ENCODE measurements around the gene GAN. TPM values are rescaled to one million over a fixed set of nuclear protein-coding genes. Genes with fewer than 3 reads are reported as not detected.
A peak's percentile ranks its signal among the peaks of the same experiment; 100 is the strongest.
"Not testable (repeated sequence)": the region's sequence is repeated elsewhere in the genome, so short reads cannot be mapped to it uniquely, and the experiment has no call there.

GAN gene
- total RNA-seq, 2 donors from 2014 or later, result 21.6 to 22.0 TPM

GRCh38 chr16:81419806-81420205, 105.0 kb downstream of the GAN start:
- DNase-seq, result no peak
- ATAC-seq (replicated peaks in 1 of 2), result no peak
- peaks cover 10% of the 10 kb centered on the region for H3K4me1 Mint-ChIP-seq (ENCODE audit: low read depth)
- H3K4me3 Mint-ChIP-seq, result no peak overlapping the region
- peaks cover 0 to 1% of the 10 kb centered on the region in 2 donors for H3K9me3 Mint-ChIP-seq
- H3K27ac Mint-ChIP-seq, result no peak overlapping the region
- H3K36me3 Mint-ChIP-seq (ENCODE audit: insufficient read depth in 2 of 2), result no peaks in the 10 kb centered on the region
- no peaks in the 10 kb centered on the region for H3K27me3 Mint-ChIP-seq (ENCODE audit: low read depth)

GRCh38 chr16:81421126-81421525, 106.4 kb downstream of the GAN start:
- Mint-ChIP-seq H3K27me3 (ENCODE audit: low read depth) (no peaks in the 10 kb centered on the region), H3K4me1 (ENCODE audit: low read depth) (peaks cover 17% of the 10 kb centered on the region), H3K27ac (no peak overlapping the region), H3K4me3 (no peak overlapping the region), H3K36me3 (ENCODE audit: insufficient read depth in 2 of 2) (no peaks in the 10 kb centered on the region), H3K9me3 (peaks cover 0 to 3% of the 10 kb centered on the region in 2 donors)
- DNase-seq (no peak), ATAC-seq (replicated peaks in 1 of 2) (no peak)

GRCh38 chr16:81421536-81421935, 106.8 kb downstream of the GAN start:
- DNase-seq, result no peak
- ATAC-seq (replicated peaks in 1 of 2), result no peak
- no peak overlapping the region for H3K4me3 Mint-ChIP-seq
- no peaks in the 10 kb centered on the region for H3K27me3 Mint-ChIP-seq (ENCODE audit: low read depth)
- no peaks in the 10 kb centered on the region for H3K36me3 Mint-ChIP-seq (ENCODE audit: insufficient read depth in 2 of 2)
- H3K9me3 Mint-ChIP-seq, result peaks cover 0 to 3% of the 10 kb centered on the region in 2 donors
- H3K4me1 Mint-ChIP-seq (ENCODE audit: low read depth), result peaks cover 17% of the 10 kb centered on the region
- no peak overlapping the region for H3K27ac Mint-ChIP-seq

GRCh38 chr16:81422153-81422552, 107.4 kb downstream of the GAN start:
- H3K27me3 Mint-ChIP-seq (ENCODE audit: low read depth); H3K4me3 Mint-ChIP-seq; DNase-seq; H3K36me3 Mint-ChIP-seq (ENCODE audit: insufficient read depth in 2 of 2); H3K9me3 Mint-ChIP-seq; ATAC-seq (replicated peaks in 1 of 2); H3K27ac Mint-ChIP-seq: not testable (repeated sequence)
- H3K4me1 Mint-ChIP-seq (ENCODE audit: low read depth), result peaks cover 17% of the 10 kb centered on the region

- peaks cover 0 to 3% of the 10 kb centered on the region in 2 donors for H3K9me3 Mint-ChIP-seq
- H3K36me3 Mint-ChIP-seq (ENCODE audit: insufficient read depth in 2 of 2), result no peaks in the 10 kb centered on the region
- H3K27ac Mint-ChIP-seq, result peak overlapping the region; percentile 79
- DNase-seq (peak; percentile 42 to 54), ATAC-seq (replicated peaks in 1 of 2) (peak; percentile 79 to 94)
- H3K4me3 Mint-ChIP-seq, result peak overlapping the region; percentile 34
- no peaks in the 10 kb centered on the region for H3K27me3 Mint-ChIP-seq (ENCODE audit: low read depth)
- peaks cover 17% of the 10 kb centered on the region for H3K4me1 Mint-ChIP-seq (ENCODE audit: low read depth)
Measured at GRCh38 chr16:81424771-81425170, 110.0 kb downstream of the GAN start.

- Mint-ChIP-seq H3K27me3 (ENCODE audit: low read depth) (no peaks in the 10 kb centered on the region), H3K36me3 (ENCODE audit: insufficient read depth in 2 of 2) (no peaks in the 10 kb centered on the region)
- DNase-seq, result no peak
Measured at GRCh38 chr16:81427219-81427618, 112.5 kb downstream of the GAN start.

GRCh38 chr16:81429045-81429521, 114.3 kb downstream of the GAN start:
- DNase-seq, result no peak

More at GRCh38 chr16:81427219-81427618, 112.5 kb downstream of the GAN start:
- peaks cover 25% of the 10 kb centered on the region for H3K4me1 Mint-ChIP-seq (ENCODE audit: low read depth)
- H3K9me3 Mint-ChIP-seq, result peaks cover 0 to 3% of the 10 kb centered on the region in 2 donors
- no peak overlapping the region for H3K27ac Mint-ChIP-seq
- H3K4me3 Mint-ChIP-seq, result no peak overlapping the region
- ATAC-seq (replicated peaks in 1 of 2), result no peak

GRCh38 chr16:81431554-81432353, 117.0 kb downstream of the GAN start:
- H3K4me3 Mint-ChIP-seq, result no peak overlapping the region

More at GRCh38 chr16:81429045-81429521, 114.3 kb downstream of the GAN start:
- ATAC-seq (replicated peaks in 1 of 2), result peak in 1 of 2 donors; percentile 27
- Mint-ChIP-seq H3K27me3 (ENCODE audit: low read depth) (no peaks in the 10 kb centered on the region), H3K36me3 (ENCODE audit: insufficient read depth in 2 of 2) (no peaks in the 10 kb centered on the region), H3K27ac (no peak overlapping the region), H3K4me1 (ENCODE audit: low read depth) (peaks cover 22% of the 10 kb centered on the region), H3K4me3 (no peak overlapping the region), H3K9me3 (peaks cover 0 to 3% of the 10 kb centered on the region in 2 donors)

GRCh38 chr16:81432937-81433557, 118.3 kb downstream of the GAN start:
- H3K27ac Mint-ChIP-seq, result no peak overlapping the region

More at GRCh38 chr16:81431554-81432353, 117.0 kb downstream of the GAN start:
- Mint-ChIP-seq H3K27ac (no peak overlapping the region), H3K27me3 (ENCODE audit: low read depth) (peaks cover 12% of the 10 kb centered on the region), H3K4me1 (ENCODE audit: low read depth) (peaks cover 8% of the 10 kb centered on the region), H3K9me3 (no peaks in the 10 kb centered on the region), H3K36me3 (ENCODE audit: insufficient read depth in 2 of 2) (no peaks in the 10 kb centered on the region)
- peak in 1 of 2 donors; percentile 20 for ATAC-seq (replicated peaks in 1 of 2)
- no peak for DNase-seq

GRCh38 chr16:81435103-81435502, 120.3 kb downstream of the GAN start:
- peaks cover 35% of the 10 kb centered on the region for H3K27me3 Mint-ChIP-seq (ENCODE audit: low read depth)
- DNase-seq (no peak), ATAC-seq (replicated peaks in 1 of 2) (no peak)
- H3K4me1 Mint-ChIP-seq (ENCODE audit: low read depth), result peaks cover 12% of the 10 kb centered on the region
- H3K27ac Mint-ChIP-seq, result no peak overlapping the region
- H3K36me3 Mint-ChIP-seq (ENCODE audit: insufficient read depth in 2 of 2), result no peaks in the 10 kb centered on the region
- no peak overlapping the region for H3K4me3 Mint-ChIP-seq
- no peaks in the 10 kb centered on the region for H3K9me3 Mint-ChIP-seq

More at GRCh38 chr16:81432937-81433557, 118.3 kb downstream of the GAN start:
- H3K27me3 Mint-ChIP-seq (ENCODE audit: low read depth), result peaks cover 25% of the 10 kb centered on the region
- no peak for DNase-seq
- ATAC-seq (replicated peaks in 1 of 2), result no peak
- no peaks in the 10 kb centered on the region for H3K9me3 Mint-ChIP-seq
- H3K4me3 Mint-ChIP-seq, result no peak overlapping the region
- H3K36me3 Mint-ChIP-seq (ENCODE audit: insufficient read depth in 2 of 2), result no peaks in the 10 kb centered on the region
- peaks cover 10% of the 10 kb centered on the region for H3K4me1 Mint-ChIP-seq (ENCODE audit: low read depth)

- Mint-ChIP-seq H3K4me3 (no peak overlapping the region), H3K36me3 (ENCODE audit: insufficient read depth in 2 of 2) (no peaks in the 10 kb centered on the region), H3K9me3 (no peaks in the 10 kb centered on the region), H3K27me3 (ENCODE audit: low read depth) (peaks cover 35% of the 10 kb centered on the region), H3K4me1 (ENCODE audit: low read depth) (peaks cover 12% of the 10 kb centered on the region), H3K27ac (no peak overlapping the region)
- ATAC-seq (replicated peaks in 1 of 2) (no peak), DNase-seq (no peak)
Measured at GRCh38 chr16:81435567-81435966, 120.8 kb downstream of the GAN start.

- DNase-seq (no peak), ATAC-seq (replicated peaks in 1 of 2) (no peak)
- Mint-ChIP-seq H3K4me1 (ENCODE audit: low read depth) (peaks cover 8% of the 10 kb centered on the region), H3K4me3 (no peak overlapping the region), H3K36me3 (ENCODE audit: insufficient read depth in 2 of 2) (no peaks in the 10 kb centered on the region), H3K27ac (no peak overlapping the region), H3K27me3 (ENCODE audit: low read depth) (peaks cover 35% of the 10 kb centered on the region), H3K9me3 (no peaks in the 10 kb centered on the region)
Measured at GRCh38 chr16:81436386-81436785, 121.6 kb downstream of the GAN start.

- Mint-ChIP-seq H3K27me3 (ENCODE audit: low read depth) (peaks cover 41% of the 10 kb centered on the region), H3K36me3 (ENCODE audit: insufficient read depth in 2 of 2) (no peaks in the 10 kb centered on the region), H3K4me3 (no peak overlapping the region), H3K9me3 (no peaks in the 10 kb centered on the region), H3K27ac (no peak overlapping the region), H3K4me1 (ENCODE audit: low read depth) (peaks cover 8% of the 10 kb centered on the region)
- no peak for DNase-seq
- no peak for ATAC-seq (replicated peaks in 1 of 2)
Measured at GRCh38 chr16:81437865-81438264, 123.1 kb downstream of the GAN start.

Measured in activated T-cell treated with anti-CD3 and anti-CD28 coated beads, Interleukin-2, amount 50 U/mL, for 72 hours (primary cell).